Mesothelial cell of epicardium (in vitro differentiated cells): Measurements from ENCODE around the gene DYNC1LI1. TPM values are rescaled to one million over a fixed set of nuclear protein-coding genes. Genes with fewer than 3 reads are reported as not detected.

Experiments
- DNase-seq, 2 experiments: peaks; one replicate each; pipeline ENCODE4 v3.0.0; 2021; ENCODE audit warnings: low spot score in 2 of 2; ENCODE audit not compliant: unreplicated experiment in 2 of 2
- H3K27ac Mint-ChIP-seq: 2 replicates; pipeline ENCODE4 v1.8.0; 2021; ENCODE audit warnings: mixed read lengths
- H3K27me3 Mint-ChIP-seq: 2 replicates; pipeline ENCODE4 v1.8.0; 2021; ENCODE audit warnings: low read depth, mixed read lengths
- H3K36me3 Mint-ChIP-seq: 2 replicates; pipeline ENCODE4 v1.8.0; 2021; ENCODE audit warnings: mixed read lengths
- H3K4me1 Mint-ChIP-seq: 2 replicates; pipeline ENCODE4 v1.8.0; 2021; ENCODE audit warnings: mixed read lengths
- H3K4me3 Mint-ChIP-seq: 2 replicates; pipeline ENCODE4 v1.8.0; 2021; ENCODE audit warnings: mild to moderate bottlenecking, moderate library complexity, mixed read lengths
- H3K9me3 Mint-ChIP-seq: 2 replicates; pipeline ENCODE4 v1.8.0; 2021; ENCODE audit warnings: mixed read lengths
- total RNA-seq: library from RNA; stranded (reverse); gene quantifications from 3 replicates; pipeline ENCODE4 v1.2.1, GENCODE V29; 2021
- TF ChIP-seq, protein P1 (sequence below): fragments of 200-600 bp; sonication (generic); IDR thresholded peaks from one replicate; pipeline ENCODE4 v1.5.0; 2021; ENCODE audit warnings: antibody characterized with exemption; ENCODE audit not compliant: unreplicated experiment

The DYNC1LI1 gene
- total RNA-seq, 1 donor from 2014 or later, result 22.3 TPM

GRCh38 chr3:32557640-32558352, 12.9 kb downstream of the DYNC1LI1 start:
- Mint-ChIP-seq H3K4me3 (no peak overlapping the region), H3K27ac (no peak overlapping the region), H3K9me3 (no peaks in the 10 kb centered on the region), H3K4me1 (no peaks in the 10 kb centered on the region), H3K36me3 (peaks cover 1% of the 10 kb centered on the region), H3K27me3 (no peaks in the 10 kb centered on the region)
- TF ChIP-seq, protein P1, sequence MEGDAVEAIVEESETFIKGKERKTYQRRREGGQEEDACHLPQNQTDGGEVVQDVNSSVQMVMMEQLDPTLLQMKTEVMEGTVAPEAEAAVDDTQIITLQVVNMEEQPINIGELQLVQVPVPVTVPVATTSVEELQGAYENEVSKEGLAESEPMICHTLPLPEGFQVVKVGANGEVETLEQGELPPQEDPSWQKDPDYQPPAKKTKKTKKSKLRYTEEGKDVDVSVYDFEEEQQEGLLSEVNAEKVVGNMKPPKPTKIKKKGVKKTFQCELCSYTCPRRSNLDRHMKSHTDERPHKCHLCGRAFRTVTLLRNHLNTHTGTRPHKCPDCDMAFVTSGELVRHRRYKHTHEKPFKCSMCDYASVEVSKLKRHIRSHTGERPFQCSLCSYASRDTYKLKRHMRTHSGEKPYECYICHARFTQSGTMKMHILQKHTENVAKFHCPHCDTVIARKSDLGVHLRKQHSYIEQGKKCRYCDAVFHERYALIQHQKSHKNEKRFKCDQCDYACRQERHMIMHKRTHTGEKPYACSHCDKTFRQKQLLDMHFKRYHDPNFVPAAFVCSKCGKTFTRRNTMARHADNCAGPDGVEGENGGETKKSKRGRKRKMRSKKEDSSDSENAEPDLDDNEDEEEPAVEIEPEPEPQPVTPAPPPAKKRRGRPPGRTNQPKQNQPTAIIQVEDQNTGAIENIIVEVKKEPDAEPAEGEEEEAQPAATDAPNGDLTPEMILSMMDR, result no peak
- DNase-seq, result no peak

GRCh38 chr3:32556332-32556731, 14.3 kb downstream of the DYNC1LI1 start:
- H3K4me1 Mint-ChIP-seq, result no peaks in the 10 kb centered on the region
- no peak overlapping the region for H3K27ac Mint-ChIP-seq
- TF ChIP-seq, protein P1, result no peak
- no peaks in the 10 kb centered on the region for H3K36me3 Mint-ChIP-seq
- H3K27me3 Mint-ChIP-seq, result no peaks in the 10 kb centered on the region
- H3K9me3 Mint-ChIP-seq, result no peaks in the 10 kb centered on the region
- H3K4me3 Mint-ChIP-seq, result no peak overlapping the region
- DNase-seq, result no peak

DNA sequence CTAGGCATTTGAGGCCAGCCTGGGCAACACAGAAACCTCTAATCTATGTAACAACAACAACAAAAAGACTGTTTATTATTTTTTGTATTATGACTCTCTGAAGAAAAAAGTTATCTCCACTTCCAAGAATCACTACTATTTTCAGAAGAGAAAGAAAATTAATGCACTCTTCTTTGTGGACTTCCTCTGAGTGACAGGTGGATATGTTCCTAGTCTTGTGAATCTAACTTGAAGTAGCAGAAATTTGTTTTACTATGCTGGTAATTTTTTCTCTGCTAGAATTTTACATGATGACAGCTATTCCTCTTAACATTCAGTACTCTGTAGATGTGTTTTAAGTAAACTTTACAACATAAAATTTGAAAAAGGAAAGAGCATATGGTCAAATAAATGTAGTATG, 16.7 kb downstream of the DYNC1LI1 start:
- Mint-ChIP-seq H3K4me3 (no peak overlapping the region), H3K9me3 (no peaks in the 10 kb centered on the region), H3K27me3 (no peaks in the 10 kb centered on the region), H3K4me1 (no peaks in the 10 kb centered on the region), H3K36me3 (no peaks in the 10 kb centered on the region), H3K27ac (no peak overlapping the region)
- DNase-seq, result no peak
- TF ChIP-seq, protein P1, result no peak

DNA sequence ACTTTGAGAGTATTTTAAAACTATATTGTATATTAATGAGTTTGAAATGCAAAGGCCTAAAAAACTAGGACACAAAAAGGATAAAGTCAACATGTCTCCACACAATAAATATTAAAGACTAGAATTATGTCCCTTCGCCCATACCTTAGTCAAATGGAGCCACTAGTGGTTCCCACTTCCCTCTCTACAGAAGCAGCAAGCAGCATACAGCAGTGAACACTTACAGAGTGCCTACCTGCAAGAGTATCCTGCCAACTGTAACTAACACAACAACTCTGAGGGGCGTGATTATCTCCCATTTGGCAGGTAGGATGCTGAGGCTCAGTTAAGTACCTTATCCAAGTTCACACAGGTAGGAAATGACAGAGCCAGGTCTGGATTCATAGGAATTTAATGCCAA, 17.2 kb downstream of the DYNC1LI1 start:
- no peak for DNase-seq
- H3K27me3 Mint-ChIP-seq, result no peaks in the 10 kb centered on the region
- H3K4me3 Mint-ChIP-seq, result no peak overlapping the region
- TF ChIP-seq, protein P1, result no peak
- no peaks in the 10 kb centered on the region for H3K36me3 Mint-ChIP-seq
- H3K27ac Mint-ChIP-seq, result no peak overlapping the region
- H3K4me1 Mint-ChIP-seq, result no peaks in the 10 kb centered on the region
- no peaks in the 10 kb centered on the region for H3K9me3 Mint-ChIP-seq

GRCh38 chr3:32552013-32552412, 18.6 kb downstream of the DYNC1LI1 start:
- TF ChIP-seq, protein P1, result no peak
- Mint-ChIP-seq H3K9me3 (no peaks in the 10 kb centered on the region), H3K4me1 (no peaks in the 10 kb centered on the region), H3K36me3 (no peaks in the 10 kb centered on the region), H3K27me3 (no peaks in the 10 kb centered on the region), H3K27ac (no peak overlapping the region), H3K4me3 (no peak overlapping the region)
- no peak for DNase-seq
